DMS53 (cell line): Measurements from ENCODE around the gene SERPINE3.
A peak's percentile ranks its signal among the peaks of the same experiment; 100 is the strongest.

Experiments used
- DNase-seq: peaks from one replicate; lab custom pipeline; 2025; lab: John Stamatoyannopoulos, UW

The SERPINE3 gene

DNA sequence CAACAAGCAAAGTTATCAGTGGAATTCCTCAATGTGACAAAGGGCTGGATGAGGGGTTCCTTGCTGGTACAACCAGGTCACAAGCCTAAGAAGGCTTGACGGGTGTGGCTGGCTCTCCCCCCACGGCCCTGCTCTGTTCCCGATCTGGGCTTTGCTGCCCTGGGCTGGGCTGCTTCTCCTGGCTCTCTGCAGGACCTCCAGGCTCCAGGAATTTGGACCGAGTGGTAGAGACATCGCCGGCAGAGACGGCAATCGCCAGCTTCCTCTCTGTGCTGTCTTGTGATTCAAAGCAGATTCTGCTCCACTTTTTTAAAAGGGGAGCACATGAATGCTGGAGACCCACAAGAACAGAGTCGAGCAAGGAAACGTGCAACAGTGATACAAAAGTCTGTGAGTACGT lies at the start of gene SERPINE3:
Gene SERPINE3 (plus strand): TSS at position 338 of the 400 bp plus-strand sequence. CDS start 1,401 bp downstream, outside the sequence.
- no peak for DNase-seq

DNA sequence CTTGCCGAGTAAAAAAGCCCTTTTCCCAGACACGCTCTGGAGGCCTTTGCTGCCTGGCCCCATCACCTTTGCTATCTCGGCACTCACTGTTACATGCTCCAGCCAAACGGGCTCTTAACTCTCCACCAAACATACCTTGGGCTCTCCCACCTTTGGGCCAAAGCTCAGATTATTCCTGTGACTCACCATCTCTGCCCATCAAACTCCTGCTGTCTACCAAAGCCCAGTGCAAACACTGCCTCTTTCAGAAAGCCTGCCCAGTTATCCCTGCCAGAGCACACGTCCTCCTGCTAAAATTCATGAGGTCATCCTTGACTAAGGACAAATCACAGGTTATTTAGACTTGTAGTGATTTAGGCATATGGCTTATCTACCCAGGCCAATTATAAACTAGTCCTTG lies 48.1 kb upstream of the SERPINE3 start:
- peak; percentile 65 for DNase-seq

GRCh38 chr13:51292000-51292565 lies 47.4 kb upstream of the SERPINE3 start:
- no peak for DNase-seq

- DNase-seq, result no peak
These were observed 41.9 kb upstream of the SERPINE3 start for GRCh38 chr13:51297556-51297955.

DNA sequence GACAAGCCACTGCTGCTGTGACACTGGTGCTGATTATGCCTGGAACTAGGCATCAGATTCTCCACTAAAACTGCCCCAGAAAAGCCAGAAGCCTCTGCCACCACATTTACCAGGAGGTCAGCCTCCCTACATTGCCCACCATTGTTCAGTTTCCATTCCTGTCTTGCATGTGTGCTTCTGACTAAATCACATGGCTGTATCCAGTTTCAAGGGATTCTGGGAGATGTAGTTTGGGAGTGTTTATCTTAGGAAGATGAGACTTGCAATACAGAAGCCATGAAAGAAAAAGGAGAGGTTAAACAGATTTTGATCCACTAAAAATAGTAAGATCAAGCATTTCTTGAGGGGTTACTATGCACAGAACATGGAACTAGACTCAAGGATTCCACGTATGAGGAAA lies 40.7 kb upstream of the SERPINE3 start:
- no peak for DNase-seq

DNA sequence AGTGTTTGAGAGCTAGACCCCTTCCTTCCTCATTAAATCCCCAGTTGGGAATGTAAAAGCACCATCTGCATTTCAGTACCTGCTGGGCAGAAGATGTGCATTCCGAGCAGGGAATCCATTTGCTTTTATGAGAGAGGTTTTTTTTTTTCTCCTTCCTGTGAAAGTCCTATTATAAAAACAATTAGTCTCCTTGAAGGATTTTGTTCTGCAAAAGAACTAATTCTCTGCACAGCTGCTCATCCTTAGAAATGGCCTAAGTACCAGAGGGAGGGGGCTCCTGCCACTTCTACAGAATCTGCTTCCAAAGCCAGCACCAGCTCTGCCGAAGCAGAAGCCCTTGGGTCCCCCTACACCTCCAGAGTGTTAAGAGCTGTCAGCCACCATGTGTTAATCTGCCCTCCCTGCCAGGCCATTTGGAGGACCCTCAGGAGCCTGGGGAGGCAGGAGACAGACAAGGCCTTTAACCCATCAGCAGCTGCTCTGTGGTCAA lies 36.4 kb upstream of the SERPINE3 start:
- no peak for DNase-seq

DNA sequence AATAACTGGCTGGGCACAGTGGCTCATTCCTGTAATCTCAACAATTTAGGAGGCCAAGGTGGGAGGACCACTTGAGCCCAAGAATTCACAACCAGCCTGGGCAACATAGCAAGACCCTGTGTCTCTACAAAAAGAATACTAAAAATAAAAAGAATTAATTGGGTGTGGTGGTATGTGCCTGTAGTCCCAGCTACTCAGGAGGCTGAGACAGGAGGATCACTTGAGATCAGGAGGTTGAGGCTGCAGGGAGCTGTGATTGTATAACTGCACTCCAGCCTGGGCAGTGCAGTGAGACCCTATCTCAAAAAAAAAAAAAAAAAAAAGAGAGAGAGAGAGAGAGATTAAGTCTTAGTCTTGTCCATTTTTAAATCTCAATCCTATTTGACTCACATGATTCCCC lies 35.6 kb upstream of the SERPINE3 start:
- DNase-seq, result no peak

- no peak for DNase-seq
These were observed 34.1 kb upstream of the SERPINE3 start for GRCh38 chr13:51305271-51305967.

DNA sequence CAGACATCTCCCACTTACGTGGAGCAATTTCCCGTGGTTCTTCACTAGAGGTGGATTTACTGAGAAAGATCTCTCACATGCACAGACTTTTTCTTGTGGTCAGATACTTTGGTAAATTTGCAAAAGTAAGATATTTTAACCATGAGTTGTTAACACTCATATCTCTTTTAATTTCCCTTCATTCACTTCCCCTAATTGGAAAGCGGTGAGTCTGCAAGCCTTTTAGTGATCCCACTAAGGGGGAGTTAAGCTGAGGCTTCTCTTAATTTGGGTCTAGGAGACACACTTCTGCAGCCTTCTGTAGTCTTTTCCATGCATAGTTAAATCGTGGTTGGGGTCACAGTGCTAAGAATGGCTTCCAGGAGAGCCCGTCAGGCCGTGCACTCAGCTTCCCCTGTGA lies 30.7 kb upstream of the SERPINE3 start:
- no peak for DNase-seq

DNA sequence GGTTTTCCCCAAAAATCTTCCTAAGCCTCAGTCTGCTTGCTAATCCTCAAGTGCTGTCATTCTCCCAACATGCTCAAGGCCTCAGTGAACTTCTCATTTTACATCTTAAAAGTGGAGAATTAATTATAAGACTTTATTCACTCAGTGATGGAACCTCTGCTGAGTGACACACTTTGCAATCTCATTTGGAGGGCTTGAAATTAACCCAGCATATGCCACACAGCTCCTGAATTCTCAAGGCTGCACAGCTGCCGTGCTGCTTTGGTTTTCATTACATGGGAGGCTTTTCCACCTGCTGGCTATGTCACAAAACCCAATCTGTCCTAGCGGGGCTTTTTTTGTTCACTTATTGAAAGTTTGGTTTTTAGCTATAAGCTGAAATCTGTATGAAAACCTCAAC lies 28.3 kb upstream of the SERPINE3 start:
- DNase-seq, result no peak

GRCh38 chr13:51311957-51312520 lies 27.5 kb upstream of the SERPINE3 start:
- DNase-seq, result no peak

- no peak for DNase-seq
These were observed 25.9 kb upstream of the SERPINE3 start for GRCh38 chr13:51313619-51314018.

GRCh38 chr13:51317262-51317661 lies 22.2 kb upstream of the SERPINE3 start:
- DNase-seq, result no peak

DNA sequence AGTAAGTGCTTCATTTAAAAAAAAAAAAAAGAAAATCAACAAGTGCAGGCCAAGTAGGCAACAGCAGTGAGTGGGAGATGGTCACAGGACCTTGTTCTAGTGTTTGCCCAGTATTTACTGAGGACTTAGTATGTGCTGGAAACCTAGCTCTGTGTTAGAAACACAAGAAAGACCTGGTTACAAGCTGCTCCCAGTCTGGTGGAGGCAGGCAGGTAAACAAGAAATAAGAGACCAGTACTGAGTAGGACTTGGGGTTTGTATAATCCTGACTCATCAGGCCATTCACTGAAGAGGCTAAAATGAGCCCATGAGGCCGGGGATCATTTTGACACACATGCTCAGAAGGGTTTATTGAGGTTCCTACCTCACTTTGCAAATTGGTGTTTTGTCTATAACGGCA lies 21.5 kb upstream of the SERPINE3 start:
- peak; percentile 52 for DNase-seq

GRCh38 chr13:51318876-51319275 lies 20.6 kb upstream of the SERPINE3 start:
- no peak for DNase-seq

DNA sequence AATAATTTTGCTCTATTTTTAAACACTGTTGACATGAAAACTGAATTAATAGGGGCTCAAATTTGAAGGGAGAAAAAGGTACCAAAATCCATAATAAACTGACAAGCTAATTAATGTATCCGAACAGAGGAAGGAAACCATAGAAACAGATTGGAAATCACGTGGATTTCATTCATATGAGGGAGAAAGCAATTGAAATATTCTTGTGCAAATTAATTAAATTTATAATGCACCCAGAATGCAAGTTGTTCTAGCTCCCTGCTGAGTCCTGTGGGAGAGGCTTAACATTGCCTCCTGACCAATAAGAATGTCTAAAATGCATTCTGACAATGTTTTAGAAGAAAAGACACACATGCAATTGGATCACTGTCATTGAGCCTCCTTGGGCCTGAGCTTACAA lies 17.7 kb upstream of the SERPINE3 start:
- DNase-seq, result no peak

DNA sequence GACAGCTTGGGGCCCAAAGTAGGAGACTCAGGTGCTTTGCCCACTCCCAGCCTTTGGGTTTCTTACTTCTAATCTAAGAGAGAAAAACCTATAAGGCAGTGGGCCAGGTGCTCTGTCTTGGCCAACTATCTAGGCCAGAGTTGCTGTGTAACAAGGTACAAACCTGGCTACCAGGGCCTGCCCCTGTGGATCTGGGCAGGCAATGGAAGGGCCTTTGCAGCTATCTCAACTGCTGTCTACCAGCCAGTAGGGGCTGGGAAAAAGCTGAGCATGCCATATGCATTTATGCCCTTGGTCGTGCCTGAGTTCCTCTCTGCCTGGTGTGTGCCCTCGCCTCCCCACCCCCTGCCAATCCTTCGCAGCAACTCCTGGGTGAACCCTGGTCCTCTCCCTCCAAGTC lies 16.7 kb upstream of the SERPINE3 start:
- DNase-seq, result no peak

- peak; percentile 15 for DNase-seq
These were observed 15.5 kb upstream of the SERPINE3 start for GRCh38 chr13:51323824-51324511.

DNA sequence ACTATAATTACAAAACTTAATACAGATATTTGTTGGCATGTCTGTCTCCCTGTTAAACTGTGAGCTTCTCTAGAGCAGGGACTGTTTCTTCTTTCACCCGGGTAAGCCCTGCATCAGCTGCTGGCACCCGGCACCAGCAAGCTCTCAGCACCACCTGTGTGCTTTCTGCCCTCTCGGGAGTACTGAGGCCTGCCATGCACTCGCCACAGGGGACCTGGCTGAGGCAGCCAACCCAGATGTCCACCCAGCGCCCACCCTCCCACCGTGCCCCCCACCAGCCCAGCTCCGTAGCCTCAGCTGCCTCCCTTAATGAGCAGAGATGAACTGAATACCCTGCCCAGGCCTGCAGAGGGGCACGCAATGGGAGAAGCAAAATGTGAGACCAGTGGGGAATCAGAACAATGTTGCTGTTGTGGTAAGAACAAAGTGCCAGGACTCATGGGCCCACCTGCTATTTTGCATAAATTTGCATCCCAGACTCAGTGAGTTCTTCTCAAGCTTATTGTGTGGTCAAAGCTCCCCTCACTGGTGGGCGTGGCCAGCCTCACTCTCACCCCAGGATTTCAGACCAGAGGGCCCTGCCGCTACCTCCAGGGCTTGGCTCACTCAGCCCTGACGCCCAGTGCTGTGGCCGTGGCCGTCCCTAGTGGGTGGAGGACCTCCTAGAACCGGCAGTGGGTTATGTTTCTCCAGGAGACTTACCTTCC lies 14.6 kb upstream of the SERPINE3 start:
- DNase-seq, result no peak

GRCh38 chr13:51325837-51326236 lies 13.7 kb upstream of the SERPINE3 start:
- DNase-seq, result no peak

GRCh38 chr13:51326777-51327176 lies 12.7 kb upstream of the SERPINE3 start:
- no peak for DNase-seq

DNA sequence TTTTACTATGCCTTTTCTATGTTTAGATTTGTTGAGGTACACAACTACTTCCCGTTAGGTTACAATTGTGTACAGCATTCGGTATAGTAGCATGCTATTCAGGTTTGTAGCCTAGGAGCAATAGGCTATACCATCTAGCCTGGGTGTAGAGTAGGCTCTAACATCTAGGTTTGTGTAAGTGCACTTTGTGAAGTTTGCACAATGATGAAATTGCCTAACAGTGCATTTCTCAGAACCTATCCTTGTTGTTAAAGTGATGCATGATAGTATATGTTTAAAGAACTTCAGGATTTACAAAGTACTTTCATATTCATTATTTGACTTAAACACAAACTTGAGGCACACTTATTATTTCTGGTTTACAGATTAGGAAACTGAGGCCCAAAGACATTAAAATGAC lies 11.5 kb upstream of the SERPINE3 start:
- no peak for DNase-seq
